Activated CD8-positive, alpha-beta T cell treated with anti-CD3 and anti-CD28 coated beads, Interleukin-2, amount 10 ng/mL, durations not matched to agents 7 days and 5 days (primary cell): ENCODE results near the gene HTRA3. TPM values are rescaled to one million over a fixed set of nuclear protein-coding genes. Genes with fewer than 3 reads are reported as not detected.
"Not testable (repeated sequence)": the region's sequence is repeated elsewhere in the genome, so short reads cannot be mapped to it uniquely, and the experiment has no call there.

Experiments used
- ATAC-seq: fragments of 150-1000 bp; cut with Tn5 transposase; one replicate; pipeline ENCODE4 v1.10.0; 2021; ENCODE audit warnings: moderate library complexity
- CTCF ChIA-PET: fragments of 350-600 bp; sonication (Branson Sonifier 250); formaldehyde crosslinking; loops from one replicate; lab custom pipeline; 2021; ENCODE audit warnings: antibody characterized with exemption; lab: Charles Lee
- POLR2A ChIA-PET: fragments of 350-600 bp; sonication (Branson Sonifier 250); formaldehyde crosslinking; loops from one replicate; lab custom pipeline; 2021; ENCODE audit warnings: antibody characterized with exemption; lab: Charles Lee
- DNase-seq: peaks from one replicate; pipeline ENCODE4 v3.0.0-alpha.2; 2020
- H3K27ac Mint-ChIP-seq: one replicate; pipeline ENCODE4 v1.8.0; 2021; ENCODE audit warnings: mild to moderate bottlenecking, mixed read lengths
- H3K27me3 Mint-ChIP-seq: one replicate; pipeline ENCODE4 v1.8.0; 2021; ENCODE audit warnings: low read depth, mixed read lengths
- H3K36me3 Mint-ChIP-seq: one replicate; pipeline ENCODE4 v1.8.0; 2021; ENCODE audit warnings: low read depth, mixed read lengths
- H3K4me1 Mint-ChIP-seq: one replicate; pipeline ENCODE4 v1.8.0; 2021; ENCODE audit warnings: low read depth, mixed read lengths
- H3K4me3 Mint-ChIP-seq: one replicate; pipeline ENCODE4 v1.8.0; 2021; ENCODE audit warnings: mild to moderate bottlenecking, mixed read lengths
- H3K9me3 Mint-ChIP-seq: one replicate; pipeline ENCODE4 v1.8.0; 2022; ENCODE audit warnings: mixed read lengths; ENCODE audit not compliant: insufficient read depth
- total RNA-seq, 2 experiments: library from RNA; stranded (reverse); gene quantifications; one replicate each; pipeline ENCODE4 v1.2.3, GENCODE V29; 2021

Gene HTRA3
- total RNA-seq, 2 experiments from 2014 or later = not detected

DNA sequence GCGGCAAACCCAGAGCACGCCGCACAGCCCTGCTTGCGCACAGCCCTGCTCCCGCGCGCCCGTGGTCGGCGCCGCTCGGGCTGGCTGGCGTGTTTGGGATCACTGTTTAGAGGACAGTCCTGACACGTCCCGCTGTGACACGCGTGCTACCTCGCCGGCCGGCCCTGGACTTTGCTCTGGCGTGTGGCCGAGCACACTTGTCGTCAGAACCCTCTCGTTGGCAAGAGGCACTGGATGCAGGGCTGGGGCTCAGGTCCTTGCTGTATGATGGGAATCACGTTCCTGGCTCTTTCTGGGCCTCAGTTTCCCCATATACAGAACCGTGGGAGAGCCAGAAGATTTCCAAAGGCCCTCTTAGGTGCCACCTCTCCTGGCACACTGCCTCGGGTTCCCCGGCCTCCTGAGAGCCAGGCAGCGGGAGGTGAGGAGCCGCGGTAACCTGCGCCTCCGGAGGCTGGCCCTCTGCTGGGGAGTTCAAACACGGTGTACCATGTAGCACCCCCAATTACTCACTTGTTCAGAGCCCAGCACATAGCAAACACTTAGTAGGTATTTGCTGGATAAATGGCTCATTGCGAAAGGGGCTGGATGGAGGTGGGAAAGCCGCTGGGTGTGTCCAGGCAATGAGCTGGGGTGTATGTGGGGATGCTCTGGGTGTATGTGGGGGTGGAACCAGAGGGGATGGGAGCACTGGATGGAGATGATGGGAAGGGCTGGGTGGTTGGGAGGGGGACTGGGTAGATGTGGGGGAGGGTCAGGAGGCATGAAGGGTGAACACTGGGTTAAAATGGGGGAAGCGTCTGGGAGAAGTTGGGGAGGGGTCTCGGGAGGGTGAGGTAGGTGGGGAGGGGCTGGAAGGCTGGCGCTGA lies 76.6 kb downstream of the HTRA3 start:
- Mint-ChIP-seq H3K36me3 (no peaks in the 10 kb centered on the region), H3K4me3 (no peak overlapping the region), H3K27ac (no peak overlapping the region), H3K4me1 (no peaks in the 10 kb centered on the region), H3K27me3 (no peaks in the 10 kb centered on the region), H3K9me3 (no peaks in the 10 kb centered on the region)
- CTCF ChIA-PET = no interaction called here
- POLR2A ChIA-PET = no interaction called here
- DNase-seq = no peak
- ATAC-seq = no peak

GRCh38 chr4:8346838-8347605 lies 77.5 kb downstream of the HTRA3 start:
- DNase-seq (no peak), ATAC-seq (no peak)
- Mint-ChIP-seq H3K27ac (no peak overlapping the region), H3K27me3 (no peaks in the 10 kb centered on the region), H3K4me3 (no peak overlapping the region), H3K4me1 (no peaks in the 10 kb centered on the region), H3K36me3 (no peaks in the 10 kb centered on the region), H3K9me3 (no peaks in the 10 kb centered on the region)
- POLR2A ChIA-PET = no interaction called here
- CTCF ChIA-PET = no interaction called here

DNA sequence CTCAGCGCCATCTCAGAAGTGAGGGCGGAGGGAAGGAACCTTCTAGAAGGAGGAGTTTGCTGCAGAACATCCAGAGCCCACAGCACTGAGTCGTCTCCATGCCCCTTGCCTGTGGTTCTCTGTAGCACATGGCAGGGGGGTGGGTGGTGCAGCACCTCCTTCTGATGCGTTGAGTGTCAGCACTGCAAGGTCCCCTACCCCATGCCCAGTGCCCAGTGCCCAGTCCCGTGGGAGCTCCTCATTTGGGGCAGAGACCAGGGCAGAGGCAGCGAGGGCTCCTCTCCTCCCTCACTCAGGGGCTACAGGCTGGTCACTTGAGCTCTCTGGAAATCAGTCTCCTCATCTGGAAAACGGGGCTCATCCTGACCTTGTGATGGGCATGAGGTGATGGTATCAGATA lies 78.1 kb downstream of the HTRA3 start:
- H3K4me1 Mint-ChIP-seq = no peaks in the 10 kb centered on the region
- no peak for DNase-seq
- ChIA-PET CTCF (no interaction called here), POLR2A (no interaction called here)
- H3K27ac Mint-ChIP-seq = no peak overlapping the region
- no peak overlapping the region for H3K4me3 Mint-ChIP-seq
- H3K9me3 Mint-ChIP-seq = no peaks in the 10 kb centered on the region
- no peak for ATAC-seq
- H3K27me3 Mint-ChIP-seq = no peaks in the 10 kb centered on the region
- H3K36me3 Mint-ChIP-seq = no peaks in the 10 kb centered on the region

- H3K4me1 Mint-ChIP-seq = no peaks in the 10 kb centered on the region
- DNase-seq (no peak), ATAC-seq (no peak)
- H3K27ac Mint-ChIP-seq = no peak overlapping the region
- ChIA-PET CTCF (no interaction called here), POLR2A (no interaction called here)
- no peaks in the 10 kb centered on the region for H3K36me3 Mint-ChIP-seq
- no peak overlapping the region for H3K4me3 Mint-ChIP-seq
- H3K27me3 Mint-ChIP-seq = no peaks in the 10 kb centered on the region
- H3K9me3 Mint-ChIP-seq = no peaks in the 10 kb centered on the region
These were observed 78.5 kb downstream of the HTRA3 start for GRCh38 chr4:8348071-8348470.

DNA sequence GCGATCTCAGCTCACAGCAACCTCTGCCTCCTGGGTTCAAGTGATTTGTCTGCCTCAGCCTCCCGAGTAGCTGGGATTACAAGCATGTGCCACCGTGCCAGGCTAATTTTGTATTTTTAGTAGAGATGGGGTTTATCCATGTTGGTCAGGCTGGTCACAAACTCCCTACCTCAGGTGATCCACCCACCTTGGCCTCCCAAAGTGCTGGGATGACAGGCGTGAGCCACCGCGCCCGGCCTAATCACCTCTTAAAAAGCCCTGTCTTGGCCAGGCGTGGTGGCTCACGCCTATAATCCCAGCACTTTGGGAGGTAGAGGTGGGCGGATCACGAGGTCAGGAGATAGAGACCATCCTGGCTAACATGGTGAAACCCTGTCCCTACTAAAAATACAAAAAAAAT lies 79.7 kb downstream of the HTRA3 start:
- H3K9me3 Mint-ChIP-seq, ATAC-seq, H3K27ac Mint-ChIP-seq, H3K36me3 Mint-ChIP-seq, POLR2A ChIA-PET, H3K4me1 Mint-ChIP-seq, CTCF ChIA-PET, DNase-seq, H3K4me3 Mint-ChIP-seq, H3K27me3 Mint-ChIP-seq: not testable (repeated sequence)

DNA sequence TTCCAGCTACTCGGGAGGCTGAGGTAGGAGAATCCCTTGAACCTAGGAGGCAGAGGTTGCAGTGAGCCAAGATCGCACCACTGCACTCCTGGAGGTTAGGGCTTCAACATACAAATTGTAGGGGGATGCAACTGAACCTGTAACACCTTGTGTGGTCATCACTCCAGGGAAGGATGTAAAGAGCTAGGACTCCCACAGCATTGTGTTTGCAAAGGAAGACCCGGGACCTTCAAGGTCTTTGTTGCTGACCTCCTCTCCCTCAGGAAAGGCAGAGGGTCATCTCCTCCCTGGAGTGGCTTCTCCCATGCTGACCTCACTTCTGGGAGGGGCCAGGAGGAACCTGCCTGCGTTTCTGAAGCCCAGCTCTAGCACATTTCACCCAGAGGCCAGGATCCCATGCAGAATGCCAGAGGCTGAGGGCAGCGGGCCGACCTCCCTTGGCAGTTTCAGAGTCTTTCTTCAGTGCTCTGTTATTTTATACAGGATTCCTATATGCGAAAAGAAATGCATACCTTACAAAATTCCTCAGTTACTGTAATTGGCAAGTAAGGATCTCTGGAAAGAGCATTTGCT lies 80.2 kb downstream of the HTRA3 start:
- ATAC-seq (no peak), DNase-seq (no peak)
- Mint-ChIP-seq H3K27ac (no peak overlapping the region), H3K36me3 (no peaks in the 10 kb centered on the region), H3K9me3 (no peaks in the 10 kb centered on the region), H3K27me3 (no peaks in the 10 kb centered on the region), H3K4me3 (no peak overlapping the region), H3K4me1 (no peaks in the 10 kb centered on the region)
- POLR2A ChIA-PET = no interaction called here
- CTCF ChIA-PET = no interaction called here

- Mint-ChIP-seq H3K36me3 (no peaks in the 10 kb centered on the region), H3K27ac (no peak overlapping the region), H3K4me3 (no peak overlapping the region), H3K4me1 (no peaks in the 10 kb centered on the region), H3K9me3 (no peaks in the 10 kb centered on the region), H3K27me3 (no peaks in the 10 kb centered on the region)
- CTCF ChIA-PET = no interaction called here
- POLR2A ChIA-PET = no interaction called here
- no peak for ATAC-seq
- DNase-seq = no peak
These were observed 80.8 kb downstream of the HTRA3 start for GRCh38 chr4:8350352-8350751.

DNA sequence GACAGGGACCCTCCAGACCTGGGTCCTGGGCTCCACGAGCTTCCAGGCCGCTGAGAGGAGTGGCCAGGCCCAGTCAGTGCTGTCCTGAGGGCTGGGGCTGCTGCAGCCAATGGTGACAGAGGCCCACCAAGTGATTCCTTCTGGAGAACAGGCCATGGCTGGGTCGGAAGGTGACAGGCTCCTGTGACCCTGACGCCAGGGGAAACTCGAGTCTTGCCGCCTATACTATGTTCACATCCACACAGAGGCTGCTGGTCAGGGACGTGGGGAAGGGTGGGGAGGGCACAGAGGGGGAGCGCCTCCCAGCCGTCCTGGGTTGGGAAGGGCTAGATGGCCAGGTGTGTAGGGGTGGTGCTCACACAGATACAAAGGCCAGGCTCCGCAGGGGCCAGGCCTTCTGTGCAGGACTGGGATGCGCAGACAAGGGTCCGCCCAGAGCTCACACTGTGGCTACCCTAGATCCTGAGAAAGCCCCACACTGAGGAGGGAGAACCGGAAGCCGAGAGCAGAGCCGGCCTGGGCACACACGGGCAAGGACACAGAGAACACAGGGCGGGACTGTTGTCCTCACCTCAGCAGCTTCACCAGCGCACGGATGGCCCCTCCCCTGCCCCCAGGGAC lies 81.4 kb downstream of the HTRA3 start:
- Mint-ChIP-seq H3K9me3 (no peaks in the 10 kb centered on the region), H3K4me1 (no peaks in the 10 kb centered on the region), H3K4me3 (no peak overlapping the region), H3K27ac (no peak overlapping the region), H3K36me3 (no peaks in the 10 kb centered on the region), H3K27me3 (no peaks in the 10 kb centered on the region)
- ChIA-PET POLR2A (no interaction called here), CTCF (no interaction called here)
- ATAC-seq (no peak), DNase-seq (no peak)

- H3K27ac Mint-ChIP-seq = no peak overlapping the region
- H3K27me3 Mint-ChIP-seq = no peaks in the 10 kb centered on the region
- no peak overlapping the region for H3K4me3 Mint-ChIP-seq
- DNase-seq (no peak), ATAC-seq (no peak)
- no peaks in the 10 kb centered on the region for H3K36me3 Mint-ChIP-seq
- POLR2A ChIA-PET = no interaction called here
- H3K9me3 Mint-ChIP-seq = no peaks in the 10 kb centered on the region
- CTCF ChIA-PET = no interaction called here
- H3K4me1 Mint-ChIP-seq = no peaks in the 10 kb centered on the region
These were observed 82.4 kb downstream of the HTRA3 start for GRCh38 chr4:8351931-8352367.

DNA sequence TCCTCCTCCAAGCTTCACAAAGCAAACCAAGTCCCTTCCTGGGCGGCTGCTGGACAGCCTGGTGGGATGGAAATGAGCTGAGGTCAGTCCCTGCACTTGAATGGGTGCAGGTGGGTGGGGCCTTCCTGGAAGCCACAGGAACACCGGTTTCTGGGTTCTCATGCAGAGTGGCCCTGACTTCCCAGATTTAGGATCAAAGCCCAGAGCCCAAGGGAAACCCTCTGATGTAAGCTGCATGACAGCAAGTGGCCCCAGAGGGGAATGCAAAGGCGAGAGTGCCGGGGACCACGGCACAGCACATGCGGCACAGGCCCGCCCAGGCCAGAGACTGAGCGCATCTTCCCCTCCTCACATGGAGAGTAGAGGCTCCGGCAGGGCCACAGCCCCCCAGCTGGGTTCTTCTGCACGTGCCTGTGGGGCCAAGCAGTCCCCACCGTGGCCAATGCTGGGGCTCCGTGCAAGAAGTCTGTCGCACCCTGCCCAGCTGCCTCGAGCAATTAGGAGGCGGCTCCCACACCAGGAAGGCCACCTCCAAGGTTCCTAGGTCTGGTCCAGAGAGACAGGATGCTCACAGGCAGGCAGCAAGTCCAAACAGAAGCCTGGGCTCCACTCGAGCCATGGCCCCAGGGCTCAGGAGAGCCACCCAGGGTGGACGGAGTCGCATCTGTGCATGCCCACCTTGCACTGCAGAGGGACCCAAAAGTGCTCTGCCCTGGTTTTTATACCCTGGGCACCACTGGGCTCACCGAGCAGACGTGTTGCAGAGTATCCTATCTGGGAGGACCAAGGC lies 83.0 kb downstream of the HTRA3 start:
- Mint-ChIP-seq H3K4me1 (no peaks in the 10 kb centered on the region), H3K27ac (no peak overlapping the region), H3K9me3 (no peaks in the 10 kb centered on the region), H3K27me3 (no peaks in the 10 kb centered on the region), H3K4me3 (no peak overlapping the region), H3K36me3 (no peaks in the 10 kb centered on the region)
- ChIA-PET POLR2A (no interaction called here), CTCF (no interaction called here)
- no peak for DNase-seq
- ATAC-seq = no peak

DNA sequence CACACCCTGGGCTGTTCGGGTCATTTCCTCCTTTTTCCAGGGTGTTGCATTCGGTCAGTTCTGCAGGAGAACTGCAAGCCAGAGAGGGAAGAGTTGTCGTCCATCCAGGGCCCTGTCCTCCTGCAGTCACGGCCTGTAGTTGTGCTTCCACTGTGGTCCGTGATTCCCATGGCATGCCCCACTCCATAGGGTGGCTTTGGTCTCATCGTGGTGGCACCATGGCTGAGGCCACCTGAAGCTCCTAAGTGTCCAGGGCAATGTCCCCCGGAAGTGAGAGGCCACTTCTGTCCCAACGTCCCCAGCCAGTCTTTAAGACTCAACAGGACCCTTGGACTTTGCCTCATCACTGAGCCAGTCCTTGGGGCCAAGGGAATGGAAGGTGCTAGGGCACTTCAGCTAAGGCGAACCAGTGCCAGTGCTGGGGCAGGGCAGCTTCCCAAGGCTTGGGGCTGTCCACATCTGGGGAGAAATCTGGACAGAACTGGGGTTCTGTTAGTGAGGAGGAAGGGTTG lies 83.7 kb downstream of the HTRA3 start:
- Mint-ChIP-seq H3K27ac (no peak overlapping the region), H3K9me3 (no peaks in the 10 kb centered on the region), H3K36me3 (no peaks in the 10 kb centered on the region), H3K4me3 (no peak overlapping the region), H3K4me1 (no peaks in the 10 kb centered on the region), H3K27me3 (no peaks in the 10 kb centered on the region)
- CTCF ChIA-PET = no interaction called here
- ATAC-seq (no peak), DNase-seq (no peak)
- POLR2A ChIA-PET = no interaction called here
